ENCODE results near the gene RBP2. TPM values are rescaled to one million over a fixed set of nuclear protein-coding genes. Genes with fewer than 3 reads are reported as not detected.

RBP2 gene
- total RNA-seq, 4 donors from 2014 or later: not detected

GRCh38 chr3:139481116-139481515, 4.8 kb upstream of the RBP2 start:
- Histone ChIP-seq H3K27me3 (no peaks in the 10 kb centered on the region), H3K27ac (no peak overlapping the region), H3K4me1 (peaks cover 0 to 11% (median 5%) of the 10 kb centered on the region in 3 donors), H3K36me3 (no peaks in the 10 kb centered on the region), H3K4me3 (no peak overlapping the region), H3K9me3 (no peaks in the 10 kb centered on the region)
- intact Hi-C loops (cut with DNase I): no loop called here
- DNase-seq: no peak
- TF ChIP-seq POLR2A (IDR thresholded peaks at IDR 0.05) (no peak), CTCF (IDR thresholded peaks at IDR 0.05) (no peak)

GRCh38 chr3:139480585-139480984, 4.3 kb upstream of the RBP2 start:
- no peak for DNase-seq
- intact Hi-C loops (cut with DNase I): no loop called here
- no peaks in the 10 kb centered on the region for H3K9me3 ChIP-seq
- H3K27ac ChIP-seq: no peak overlapping the region
- H3K4me1 ChIP-seq: peaks cover 0 to 11% (median 5%) of the 10 kb centered on the region in 3 donors
- no peak for TF ChIP-seq POLR2A (IDR thresholded peaks at IDR 0.05)
- no peak for TF ChIP-seq CTCF (IDR thresholded peaks at IDR 0.05)
- no peak overlapping the region for H3K4me3 ChIP-seq
- 82 to 90% methylated on average over 2 to 3 of the region's 3 CpGs for WGBS, 2 donors
- no peaks in the 10 kb centered on the region for H3K36me3 ChIP-seq
- H3K27me3 ChIP-seq: no peaks in the 10 kb centered on the region

GRCh38 chr3:139477710-139478640, 1.7 kb upstream of the RBP2 start:
- peaks cover 0 to 11% (median 5%) of the 10 kb centered on the region in 3 donors for H3K4me1 ChIP-seq
- H3K27ac ChIP-seq: peak overlapping the region in 3 of 4 donors; percentile 70 to 81 (median 73)
- no peaks in the 10 kb centered on the region for H3K9me3 ChIP-seq
- H3K27me3 ChIP-seq: no peaks in the 10 kb centered on the region
- no peaks in the 10 kb centered on the region for H3K36me3 ChIP-seq
- intact Hi-C loops (cut with DNase I): no loop called here
- TF ChIP-seq POLR2A (IDR thresholded peaks at IDR 0.05) (no peak), CTCF (IDR thresholded peaks at IDR 0.05) (no peak)
- 69 to 77% methylated on average over 1 to 3 of the region's 3 CpGs for WGBS, 2 donors
- H3K4me3 ChIP-seq: no peak overlapping the region
- DNase-seq: no peak

- H3K4me1 ChIP-seq: peaks cover 0 to 11% (median 5%) of the 10 kb centered on the region in 3 donors
- intact Hi-C loops (cut with DNase I): no loop called here
- DNase-seq: no peak
- peak overlapping the region in 2 of 4 donors; percentile 4 to 58 for H3K27ac ChIP-seq
- no peaks in the 10 kb centered on the region for H3K27me3 ChIP-seq
- no peaks in the 10 kb centered on the region for H3K9me3 ChIP-seq
- H3K36me3 ChIP-seq: no peaks in the 10 kb centered on the region
- WGBS, 2 donors: 90 to 100% methylated on average over 2 of the region's 2 CpGs
- no peak overlapping the region for H3K4me3 ChIP-seq
- TF ChIP-seq CTCF (IDR thresholded peaks at IDR 0.05) (no peak), POLR2A (IDR thresholded peaks at IDR 0.05) (no peak)
Observed at GRCh38 chr3:139473155-139473771, 3.1 kb downstream of the RBP2 start.

GRCh38 chr3:139472380-139473010, 3.8 kb downstream of the RBP2 start:
- peaks cover 0 to 4% (median 0%) of the 10 kb centered on the region in 3 donors for H3K4me1 ChIP-seq
- no peak for DNase-seq
- no peaks in the 10 kb centered on the region for H3K27me3 ChIP-seq
- no peak overlapping the region for H3K4me3 ChIP-seq
- no peak for TF ChIP-seq CTCF (IDR thresholded peaks at IDR 0.05)
- WGBS, 2 donors: 71 to 72% methylated on average over 3 of the region's 3 CpGs
- peak overlapping the region in 2 of 4 donors; percentile 6 to 16 for H3K27ac ChIP-seq
- no peaks in the 10 kb centered on the region for H3K9me3 ChIP-seq
- intact Hi-C loops (cut with DNase I): no loop called here
- no peaks in the 10 kb centered on the region for H3K36me3 ChIP-seq
